Measurements from ENCODE around the gene SAMD4B. TPM values are rescaled to one million over a fixed set of nuclear protein-coding genes. Genes with fewer than 3 reads are reported as not detected.

The SAMD4B gene
- total RNA-seq, 4 donors from 2014 or later: 55.9 to 87.7 (median 73.2) TPM

- ATAC-seq (ENCODE audit: low FRiP score) (no peak), DNase-seq (ENCODE audit: low spot score) (no peak)
- TF ChIP-seq CTCF (IDR thresholded peaks at IDR 0.05): no peak
Observed at GRCh38 chr19:39410831-39411080, 68.5 kb downstream of the SAMD4B start.

GRCh38 chr19:39411081-39411831 is 69.0 kb downstream of the SAMD4B start:
- DNase-seq (ENCODE audit: low spot score): no peak
- peak; percentile 7 for ATAC-seq (ENCODE audit: low FRiP score)
- no peak for TF ChIP-seq CTCF (IDR thresholded peaks at IDR 0.05)

- ATAC-seq (ENCODE audit: low FRiP score): peak; percentile 6
- peak; percentile 88 for DNase-seq (ENCODE audit: low spot score)
- peak in 2 of 3 donors; percentile 39 to 92 for TF ChIP-seq CTCF (IDR thresholded peaks at IDR 0.05)
Observed at GRCh38 chr19:39411832-39412099, 69.5 kb downstream of the SAMD4B start.

GRCh38 chr19:39412100-39412866 is 70.1 kb downstream of the SAMD4B start, which contains the start of gene PLEKHG2:
PLEKHG2 (plus strand) TSS chr19:39412669; CDS start chr19:39414087, 1,418 bp downstream.
- ATAC-seq (ENCODE audit: low FRiP score) (peak; percentile 39), DNase-seq (ENCODE audit: low spot score) (peak; percentile 96)
- TF ChIP-seq CTCF (IDR thresholded peaks at IDR 0.05): peak in 1 of 3 donors; percentile 81

- DNase-seq (ENCODE audit: low spot score): no peak
- peak; percentile 1 for ATAC-seq (ENCODE audit: low FRiP score)
- no peak for TF ChIP-seq CTCF (IDR thresholded peaks at IDR 0.05)
Observed at GRCh38 chr19:39412867-39413271, 70.6 kb downstream of the SAMD4B start.

- no peak for ATAC-seq (ENCODE audit: low FRiP score)
- no peak for TF ChIP-seq CTCF (IDR thresholded peaks at IDR 0.05)
- DNase-seq (ENCODE audit: low spot score): no peak
Observed at GRCh38 chr19:39413272-39413910, 71.2 kb downstream of the SAMD4B start.

Data from omental fat pad (tissue), 4 donors.